Measurements from ENCODE around the gene ATXN1.

ATXN1 gene

GRCh38 chr6:16570221-16570553 is 191.1 kb downstream of the ATXN1 start:
- TF ChIP-seq CTCF (IDR thresholded peaks at IDR 0.05): no peak

GRCh38 chr6:16568128-16568527 is 193.1 kb downstream of the ATXN1 start:
- no peak for TF ChIP-seq CTCF (IDR thresholded peaks at IDR 0.05)

GRCh38 chr6:16567071-16567470 is 194.2 kb downstream of the ATXN1 start:
- TF ChIP-seq CTCF (IDR thresholded peaks at IDR 0.05): no peak

GRCh38 chr6:16564436-16564835 is 196.8 kb downstream of the ATXN1 start:
- no peak for TF ChIP-seq CTCF (IDR thresholded peaks at IDR 0.05)

GRCh38 chr6:16563628-16564240 is 197.5 kb downstream of the ATXN1 start:
- no peak for TF ChIP-seq CTCF (IDR thresholded peaks at IDR 0.05)

GRCh38 chr6:16562498-16562897 is 198.8 kb downstream of the ATXN1 start:
- no peak for TF ChIP-seq CTCF (IDR thresholded peaks at IDR 0.05)

GRCh38 chr6:16559071-16559470 is 202.2 kb downstream of the ATXN1 start:
- no peak for TF ChIP-seq CTCF (IDR thresholded peaks at IDR 0.05)

GRCh38 chr6:16555550-16555949 is 205.7 kb downstream of the ATXN1 start:
- no peak for TF ChIP-seq CTCF (IDR thresholded peaks at IDR 0.05)
